LNCaP clone FGC (cell line): ENCODE data around the gene OXCT1.

Source experiments
- DNase-seq: peaks from one replicate; pipeline ENCODE4 v3.0.0-alpha.2; 2011; ENCODE audit warnings: low read depth
- H3K4me3 ChIP-seq: 2 replicates; pipeline ENCODE4 v1.5.1; 2011; ENCODE audit warnings: mild to moderate bottlenecking, low read depth, low read length, control low read depth
- CTCF ChIP-seq: IDR thresholded peaks from 2 replicates; pipeline ENCODE4 v1.5.1; 2012; ENCODE audit warnings: mild to moderate bottlenecking; ENCODE audit not compliant: control insufficient read depth, insufficient read depth; ENCODE audit errors: extremely low read depth

Gene OXCT1

GRCh38 chr5:41708604-41708940 lies 161.7 kb downstream of the OXCT1 start:
- H3K4me3 ChIP-seq = no peak overlapping the region
- no peak for DNase-seq
- no peak for TF ChIP-seq CTCF

GRCh38 chr5:41707853-41708603 lies 162.2 kb downstream of the OXCT1 start:
- peak; percentile 62 for TF ChIP-seq CTCF
- H3K4me3 ChIP-seq = no peak overlapping the region
- DNase-seq = peak; percentile 41

- H3K4me3 ChIP-seq = no peak overlapping the region
- TF ChIP-seq CTCF = peak; percentile 56
- no peak for DNase-seq
Observed at GRCh38 chr5:41695920-41696582, 174.2 kb downstream of the OXCT1 start.

- H3K4me3 ChIP-seq = no peak overlapping the region
- DNase-seq = no peak
- TF ChIP-seq CTCF = no peak
Observed at GRCh38 chr5:41686767-41687166, 183.5 kb downstream of the OXCT1 start.

- no peak overlapping the region for H3K4me3 ChIP-seq
- no peak for TF ChIP-seq CTCF
- DNase-seq = no peak
Observed at GRCh38 chr5:41686191-41686590, 184.0 kb downstream of the OXCT1 start.

GRCh38 chr5:41683181-41683580 lies 187.0 kb downstream of the OXCT1 start:
- no peak for DNase-seq
- TF ChIP-seq CTCF = no peak
- H3K4me3 ChIP-seq = no peak overlapping the region
